HEK293T (cell line): ENCODE results near the gene ZNF697.

Experiments
- CTCF ChIA-PET: fragments of 350-600 bp; formaldehyde crosslinking; extraction: SDS; loops from one replicate; lab custom pipeline; 2021; ENCODE audit warnings: antibody characterized with exemption, inconsistent platforms; lab: Yijun Ruan, JAX
- POLR2A ChIA-PET: fragments of 350-600 bp; formaldehyde crosslinking; extraction: SDS; loops from one replicate; lab custom pipeline; 2020; ENCODE audit warnings: antibody characterized with exemption, inconsistent platforms; lab: Yijun Ruan, JAX
- DNase-seq: peaks from one replicate; pipeline ENCODE4 v3.0.0; 2012; ENCODE audit warnings: mixed read lengths; ENCODE audit errors: extremely low spot score
- ARNT ChIP-seq: fragments of 450-650 bp; IDR thresholded peaks from 2 replicates; pipeline ENCODE4 v1.6.1; 2017; ENCODE audit warnings: mild to moderate bottlenecking
- BHLHE40 ChIP-seq: fragments of 450-650 bp; IDR thresholded peaks from 2 replicates; pipeline ENCODE4 v1.6.1; 2016; ENCODE audit warnings: mild to moderate bottlenecking, moderate library complexity, borderline replicate concordance
- CTBP1 ChIP-seq: fragments of 450-650 bp; IDR thresholded peaks from 2 replicates; pipeline ENCODE4 v1.6.1; 2016; ENCODE audit warnings: borderline replicate concordance
- ELF4 ChIP-seq: fragments of 450-650 bp; IDR thresholded peaks from 2 replicates; pipeline ENCODE4 v1.6.1; 2017; ENCODE audit warnings: antibody characterized with exemption
- FOXA1 ChIP-seq: fragments of 450-650 bp; IDR thresholded peaks from 2 replicates; pipeline ENCODE4 v1.6.1; 2016; ENCODE audit warnings: mild to moderate bottlenecking
- FOXK2 ChIP-seq: fragments of 450-650 bp; IDR thresholded peaks from 2 replicates; pipeline ENCODE4 v1.6.1; 2016; ENCODE audit warnings: mild to moderate bottlenecking
- FOXM1 ChIP-seq: fragments of 450-650 bp; IDR thresholded peaks from 2 replicates; pipeline ENCODE4 v1.6.1; 2017; ENCODE audit warnings: mild to moderate bottlenecking, borderline replicate concordance
- HDGF ChIP-seq: fragments of 450-650 bp; IDR thresholded peaks from 2 replicates; pipeline ENCODE4 v1.6.1; 2017; ENCODE audit warnings: antibody characterized with exemption, borderline replicate concordance
- L3MBTL2 ChIP-seq: fragments of 450-650 bp; conservative IDR thresholded peaks from 2 replicates; pipeline ENCODE4 v1.6.1; 2016; ENCODE audit warnings: mild to moderate bottlenecking
- LEF1 ChIP-seq: fragments of 450-650 bp; IDR thresholded peaks from 2 replicates; pipeline ENCODE4 v1.6.1; 2017; ENCODE audit warnings: mild to moderate bottlenecking, borderline replicate concordance
- NFRKB ChIP-seq: fragments of 450-650 bp; IDR thresholded peaks from 2 replicates; pipeline ENCODE4 v1.6.1; 2016; ENCODE audit warnings: mild to moderate bottlenecking, moderate library complexity
- PKNOX1 ChIP-seq: fragments of 450-650 bp; IDR thresholded peaks from 2 replicates; pipeline ENCODE4 v1.6.1; 2016
- SP1 ChIP-seq: fragments of 450-650 bp; IDR thresholded peaks from 2 replicates; pipeline ENCODE4 v1.6.1; 2017
- SUZ12 ChIP-seq: fragments of 450-650 bp; IDR thresholded peaks from 2 replicates; pipeline ENCODE4 v1.6.1; 2016; ENCODE audit warnings: mild to moderate bottlenecking
- TARDBP ChIP-seq: fragments of 450-650 bp; IDR thresholded peaks from 2 replicates; pipeline ENCODE4 v1.6.1; 2016
- ZNF384 ChIP-seq: fragments of 450-650 bp; IDR thresholded peaks from 2 replicates; pipeline ENCODE4 v1.6.1; 2016

The ZNF697 gene

GRCh38 chr1:119683893-119684292, 35.8 kb upstream of the ZNF697 start:
- TF ChIP-seq FOXA1, result no peak
- TF ChIP-seq PKNOX1, result no peak
- no peak for TF ChIP-seq L3MBTL2
- no peak for TF ChIP-seq FOXK2
- TF ChIP-seq ARNT, result no peak
- no peak for TF ChIP-seq ELF4
- TF ChIP-seq SUZ12, result no peak
- no peak for TF ChIP-seq FOXM1
- no peak for TF ChIP-seq TARDBP
- TF ChIP-seq CTBP1, result no peak
- TF ChIP-seq ZNF384, result no peak
- no peak for TF ChIP-seq HDGF
- no peak for TF ChIP-seq NFRKB
- TF ChIP-seq BHLHE40, result no peak
- TF ChIP-seq SP1, result no peak
- no peak for TF ChIP-seq LEF1
- POLR2A ChIA-PET, result interaction anchor here (1.8 to 2.0 kb wide), 2 partner anchors 27 to 28 kb away, joined by 5 to 8 read pairs; partner anchors contain the start of gene PHGDH
- DNase-seq, result no peak
- CTCF ChIA-PET, result interaction anchor here (0.6 to 1.2 kb wide), 2 partner anchors 8 to 9 kb away, joined by 4 read pairs; no protein-coding TSS in a partner anchor

GRCh38 chr1:119682141-119682540, 34.1 kb upstream of the ZNF697 start:
- no peak for TF ChIP-seq ARNT
- no peak for TF ChIP-seq ZNF384
- no peak for TF ChIP-seq TARDBP
- no peak for TF ChIP-seq L3MBTL2
- TF ChIP-seq FOXA1, result no peak
- TF ChIP-seq NFRKB, result no peak
- TF ChIP-seq HDGF, result no peak
- no peak for TF ChIP-seq BHLHE40
- no peak for TF ChIP-seq LEF1
- no peak for TF ChIP-seq ELF4
- no peak for DNase-seq
- ChIA-PET POLR2A (no interaction called here), CTCF (no interaction called here)

- TF ChIP-seq L3MBTL2 (no peak), SUZ12 (no peak), PKNOX1 (no peak), ZNF384 (no peak), ARNT (no peak), NFRKB (no peak), TARDBP (no peak), LEF1 (no peak), ELF4 (no peak), BHLHE40 (no peak), FOXA1 (no peak), FOXK2 (no peak), SP1 (no peak)
- DNase-seq, result no peak
- ChIA-PET POLR2A (no interaction called here), CTCF (no interaction called here)
These were observed 33.5 kb upstream of the ZNF697 start for GRCh38 chr1:119681560-119681959.

GRCh38 chr1:119680723-119681122, 32.7 kb upstream of the ZNF697 start:
- TF ChIP-seq ELF4 (no peak), ARNT (no peak), BHLHE40 (no peak), ZNF384 (no peak)
- POLR2A ChIA-PET, result interaction anchor here (4.2 kb wide), 1 partner anchor 31 kb away, joined by 18 read pairs; the partner anchor contains the start of gene PHGDH
- no peak for DNase-seq
- CTCF ChIA-PET, result interaction anchor here (0.6 kb wide), 1 partner anchor 307 kb away, joined by 3 read pairs; no protein-coding TSS in a partner anchor

GRCh38 chr1:119680193-119680592, 32.1 kb upstream of the ZNF697 start:
- ChIA-PET POLR2A (interaction anchor here (4.2 kb wide), 1 partner anchor 32 kb away, joined by 18 read pairs; the partner anchor contains the start of gene PHGDH), CTCF (interaction anchor here (0.6 kb wide), 1 partner anchor 307 kb away, joined by 3 read pairs; no protein-coding TSS in a partner anchor)
- TF ChIP-seq FOXK2 (no peak), SUZ12 (no peak), ELF4 (no peak), TARDBP (no peak), HDGF (no peak), SP1 (no peak), FOXM1 (no peak), LEF1 (no peak), CTBP1 (no peak), PKNOX1 (no peak), ARNT (no peak), FOXA1 (no peak), NFRKB (no peak), L3MBTL2 (no peak), BHLHE40 (no peak), ZNF384 (no peak)
- DNase-seq, result no peak

- ChIA-PET CTCF (no interaction called here), POLR2A (interaction anchor here (0.7 to 4.2 kb wide), 2 partner anchors 33 to 101 kb away, joined by 3 to 18 read pairs; partner anchors contain the start of gene PHGDH)
- TF ChIP-seq BHLHE40 (no peak), PKNOX1 (no peak), LEF1 (no peak), FOXM1 (no peak), FOXK2 (no peak), CTBP1 (no peak), FOXA1 (no peak), L3MBTL2 (no peak), ARNT (no peak), ZNF384 (no peak), NFRKB (no peak), SUZ12 (no peak), SP1 (no peak)
- DNase-seq, result no peak
These were observed 31.2 kb upstream of the ZNF697 start for GRCh38 chr1:119679223-119679622.
